Karpas-422 (cell line): ENCODE measurements around the gene CYBRD1. TPM values are rescaled to one million over a fixed set of nuclear protein-coding genes. Genes with fewer than 3 reads are reported as not detected.
"Not testable (repeated sequence)": the region's sequence is repeated elsewhere in the genome, so short reads cannot be mapped to it uniquely, and the experiment has no call there.

Source experiments
- DNase-seq: peaks from one replicate; pipeline ENCODE4 v3.0.0-alpha.2; 2015
- H2AFZ ChIP-seq: fragments of 200-600 bp; sonication (generic); 2 replicates; pipeline ENCODE4 v1.6.1; 2014; ENCODE audit warnings: antibody characterized with exemption, low read length, mixed read lengths
- H3K27ac ChIP-seq: fragments of 200-600 bp; sonication (generic); 2 replicates; pipeline ENCODE4 v1.5.1; 2014; ENCODE audit warnings: mild to moderate bottlenecking, low read length, moderate library complexity
- H3K27me3 ChIP-seq: fragments of 200-600 bp; sonication (generic); 2 replicates; pipeline ENCODE4 v1.6.1; 2014; ENCODE audit warnings: low read length, mixed read lengths
- H3K36me3 ChIP-seq: fragments of 200-600 bp; sonication (generic); 2 replicates; pipeline ENCODE4 v1.6.1; 2014; ENCODE audit warnings: low read length, mixed read lengths; ENCODE audit not compliant: insufficient read depth
- H3K4me1 ChIP-seq: fragments of 200-600 bp; sonication (generic); 2 replicates; pipeline ENCODE4 v1.6.1; 2014; ENCODE audit warnings: mild to moderate bottlenecking, low read length, mixed read lengths
- H3K4me2 ChIP-seq: fragments of 200-600 bp; sonication (generic); 2 replicates; pipeline ENCODE4 v1.6.1; 2014; ENCODE audit warnings: low read length, low read depth, mild to moderate bottlenecking; ENCODE audit not compliant: poor library complexity, severe bottlenecking
- H3K4me3 ChIP-seq: fragments of 200-600 bp; sonication (generic); 2 replicates; pipeline ENCODE4 v1.5.1; 2014; ENCODE audit warnings: mild to moderate bottlenecking, antibody characterized with exemption, low read length, mixed read lengths
- H3K79me2 ChIP-seq: fragments of 200-600 bp; sonication (generic); 2 replicates; pipeline ENCODE4 v1.6.1; 2014; ENCODE audit warnings: mild to moderate bottlenecking, low read length, mixed read lengths
- H3K9ac ChIP-seq: fragments of 200-600 bp; sonication (generic); 2 replicates; pipeline ENCODE4 v1.6.0; 2014; ENCODE audit warnings: low read length
- H3K9me2 ChIP-seq: fragments of 200-600 bp; sonication (generic), shearing (Covaris generic); replicated peaks from 2 replicates; pipeline ENCODE4 v1.6.0; 2014; ENCODE audit warnings: mild to moderate bottlenecking, low read length, moderate library complexity; ENCODE audit not compliant: insufficient read depth
- H3K9me3 ChIP-seq: fragments of 300-700, 200-600 bp; sonication (generic); 2 replicates; pipeline ENCODE4 v1.6.1; 2014; ENCODE audit warnings: low read length, mixed read lengths
- H4K20me1 ChIP-seq: fragments of 200-600 bp; sonication (generic); 2 replicates; pipeline ENCODE4 v1.6.1; 2014; ENCODE audit warnings: mild to moderate bottlenecking, antibody characterized with exemption, low read length, low read depth; ENCODE audit not compliant: insufficient read depth
- total RNA-seq: library from RNA; depleted of rRNA; stranded (reverse); fragments of >200 nt; shearing (Covaris generic); gene quantifications from 2 replicates; pipeline ENCODE4 v1.2.3, GENCODE V29; 2014; ENCODE audit warnings: low replicate concordance

CYBRD1 gene
- total RNA-seq, 1 experiment from 2014 or later, result not detected

DNA sequence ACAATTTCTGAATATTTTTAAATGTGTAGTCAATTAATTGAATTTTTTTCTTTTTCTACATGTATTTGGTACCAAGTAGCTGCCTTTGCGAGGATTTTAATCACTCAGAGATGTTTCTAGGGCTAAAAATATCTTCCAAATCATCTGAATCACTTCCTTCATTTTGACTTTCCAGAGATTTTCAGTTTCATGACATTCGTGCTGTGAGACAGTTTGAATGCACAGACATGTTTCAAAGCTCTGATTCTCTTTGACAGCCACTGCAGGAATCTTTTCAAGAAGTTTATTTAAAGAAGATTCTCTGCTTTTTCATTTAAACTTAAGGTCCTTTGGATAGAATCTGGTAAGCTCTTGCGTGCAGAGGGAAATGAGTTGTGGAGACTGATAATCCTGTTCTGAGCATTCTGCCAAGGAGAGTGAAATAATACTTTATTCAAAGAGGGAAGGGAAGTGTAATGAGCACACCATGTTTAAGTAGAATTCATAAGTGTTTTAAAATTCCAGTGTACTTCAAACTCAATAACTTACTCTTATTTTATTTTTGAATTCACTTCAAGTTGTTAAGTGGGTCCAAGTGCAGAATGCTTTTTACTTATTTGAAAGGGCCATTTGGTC lies 9.7 kb downstream of the CYBRD1 start:
- H3K4me1 ChIP-seq, result no peaks in the 10 kb centered on the region
- H3K79me2 ChIP-seq, result no peaks in the 10 kb centered on the region
- H3K27ac ChIP-seq, result no peak overlapping the region
- no peaks in the 10 kb centered on the region for H3K9me2 ChIP-seq
- no peaks in the 10 kb centered on the region for H3K36me3 ChIP-seq
- no peak overlapping the region for H3K9ac ChIP-seq
- no peak overlapping the region for H3K4me2 ChIP-seq
- no peak for DNase-seq
- H2AFZ ChIP-seq, result no peak overlapping the region
- peaks cover 3% of the 10 kb centered on the region for H3K9me3 ChIP-seq
- 0 out of 2 replicates have a peak, but pooled peaks cover 6% of the 10 kb centered on the region for H3K27me3 ChIP-seq
- no peaks in the 10 kb centered on the region for H4K20me1 ChIP-seq
- no peak overlapping the region for H3K4me3 ChIP-seq

DNA sequence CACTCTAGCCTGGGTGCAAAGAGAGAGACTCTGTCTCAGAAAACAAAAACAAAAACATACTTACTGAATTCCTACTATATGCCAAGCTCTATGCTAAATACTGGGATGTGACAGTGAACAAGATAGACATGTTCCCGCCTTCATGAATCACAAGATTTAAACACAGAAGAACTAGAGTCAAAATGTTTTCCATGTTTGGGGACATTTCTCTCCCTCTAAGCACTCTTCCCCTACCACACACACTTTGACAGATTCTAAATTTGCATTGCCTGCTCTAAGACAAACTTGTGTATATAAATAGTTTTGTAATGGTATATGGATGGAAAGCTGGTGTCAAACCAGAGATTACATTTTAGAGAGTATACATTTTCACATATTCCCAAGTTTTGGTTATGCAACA lies 11.1 kb downstream of the CYBRD1 start:
- Histone ChIP-seq H3K9ac (no peak overlapping the region), H3K9me3 (peaks cover 3% of the 10 kb centered on the region), H3K9me2 (no peaks in the 10 kb centered on the region), H3K79me2 (no peaks in the 10 kb centered on the region), H3K36me3 (no peaks in the 10 kb centered on the region), H4K20me1 (no peaks in the 10 kb centered on the region), H3K4me1 (no peaks in the 10 kb centered on the region), H2AFZ (no peak overlapping the region), H3K4me2 (no peak overlapping the region), H3K27me3 (0 out of 2 replicates have a peak, but pooled peaks cover 4% of the 10 kb centered on the region), H3K4me3 (no peak overlapping the region), H3K27ac (no peak overlapping the region)
- no peak for DNase-seq

GRCh38 chr2:171535528-171535927 lies 13.3 kb downstream of the CYBRD1 start:
- not testable (repeated sequence) for H3K9me3 ChIP-seq, H3K4me2 ChIP-seq, H3K79me2 ChIP-seq, H3K27me3 ChIP-seq, H4K20me1 ChIP-seq, H3K27ac ChIP-seq, H3K9ac ChIP-seq, H3K4me1 ChIP-seq, H2AFZ ChIP-seq, DNase-seq, H3K4me3 ChIP-seq, H3K9me2 ChIP-seq, H3K36me3 ChIP-seq

DNA sequence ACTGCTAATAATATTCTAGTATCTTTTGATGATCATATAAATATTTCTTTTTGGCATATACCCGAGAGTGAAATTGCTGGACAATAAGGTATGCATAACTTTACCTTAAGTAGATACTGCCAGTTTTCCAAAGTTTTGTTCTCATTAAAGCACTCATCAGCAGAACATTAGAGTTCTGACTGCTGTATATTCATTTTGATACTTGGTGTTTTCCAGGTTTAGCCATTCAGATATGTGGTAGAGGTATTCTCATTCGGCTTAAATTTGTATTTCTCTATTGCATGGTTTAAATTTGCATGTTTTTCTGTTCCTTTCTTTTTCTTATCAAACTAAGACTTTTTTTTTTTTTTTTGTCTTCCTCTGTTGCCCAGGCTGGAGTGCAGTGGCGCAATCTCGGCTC lies 18.2 kb downstream of the CYBRD1 start:
- H3K79me2 ChIP-seq, result no peaks in the 10 kb centered on the region
- no peaks in the 10 kb centered on the region for H3K9me2 ChIP-seq
- H3K4me1 ChIP-seq, result no peaks in the 10 kb centered on the region
- no peak overlapping the region for H2AFZ ChIP-seq
- H3K9ac ChIP-seq, result no peak overlapping the region
- no peak overlapping the region for H3K27ac ChIP-seq
- no peaks in the 10 kb centered on the region for H3K9me3 ChIP-seq
- no peak for DNase-seq
- no peaks in the 10 kb centered on the region for H3K27me3 ChIP-seq
- H4K20me1 ChIP-seq, result no peaks in the 10 kb centered on the region
- H3K4me3 ChIP-seq, result no peak overlapping the region
- H3K4me2 ChIP-seq, result no peak overlapping the region
- H3K36me3 ChIP-seq, result no peaks in the 10 kb centered on the region

GRCh38 chr2:171541202-171541887 lies 19.1 kb downstream of the CYBRD1 start:
- Histone ChIP-seq H3K4me1 (no peaks in the 10 kb centered on the region), H3K9ac (no peak overlapping the region), H3K4me3 (no peak overlapping the region), H4K20me1 (no peaks in the 10 kb centered on the region), H3K79me2 (no peaks in the 10 kb centered on the region), H3K4me2 (no peak overlapping the region), H3K36me3 (no peaks in the 10 kb centered on the region), H3K9me2 (no peaks in the 10 kb centered on the region), H2AFZ (no peak overlapping the region), H3K9me3 (no peaks in the 10 kb centered on the region), H3K27me3 (no peaks in the 10 kb centered on the region), H3K27ac (no peak overlapping the region)
- peak; percentile 80 for DNase-seq

DNA sequence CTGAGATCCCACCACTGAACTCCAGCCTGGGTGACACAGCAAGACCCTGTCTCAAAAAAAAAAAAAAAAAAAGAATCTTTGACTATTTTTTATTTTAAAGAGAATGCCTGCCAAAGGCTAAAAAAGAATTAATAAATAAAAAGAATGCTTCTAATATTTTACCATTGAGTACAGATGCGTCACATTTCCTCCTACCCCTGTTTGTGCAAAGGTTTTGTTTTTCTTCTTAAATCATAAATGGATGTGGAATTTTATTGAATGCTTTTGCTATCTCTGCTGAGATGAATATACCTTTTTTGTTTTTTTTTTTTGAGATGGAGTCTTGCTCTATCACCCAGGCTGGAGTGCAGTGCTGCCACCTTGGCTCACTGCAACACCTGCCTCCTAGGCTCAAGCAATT lies 22.8 kb downstream of the CYBRD1 start:
- no peak overlapping the region for H3K4me3 ChIP-seq
- DNase-seq, result no peak
- H3K27me3 ChIP-seq, result no peaks in the 10 kb centered on the region
- no peaks in the 10 kb centered on the region for H3K36me3 ChIP-seq
- no peaks in the 10 kb centered on the region for H3K79me2 ChIP-seq
- H3K4me2 ChIP-seq, result no peak overlapping the region
- no peaks in the 10 kb centered on the region for H4K20me1 ChIP-seq
- no peaks in the 10 kb centered on the region for H3K9me3 ChIP-seq
- no peak overlapping the region for H2AFZ ChIP-seq
- H3K27ac ChIP-seq, result no peak overlapping the region
- no peak overlapping the region for H3K9ac ChIP-seq
- no peaks in the 10 kb centered on the region for H3K9me2 ChIP-seq
- no peaks in the 10 kb centered on the region for H3K4me1 ChIP-seq

DNA sequence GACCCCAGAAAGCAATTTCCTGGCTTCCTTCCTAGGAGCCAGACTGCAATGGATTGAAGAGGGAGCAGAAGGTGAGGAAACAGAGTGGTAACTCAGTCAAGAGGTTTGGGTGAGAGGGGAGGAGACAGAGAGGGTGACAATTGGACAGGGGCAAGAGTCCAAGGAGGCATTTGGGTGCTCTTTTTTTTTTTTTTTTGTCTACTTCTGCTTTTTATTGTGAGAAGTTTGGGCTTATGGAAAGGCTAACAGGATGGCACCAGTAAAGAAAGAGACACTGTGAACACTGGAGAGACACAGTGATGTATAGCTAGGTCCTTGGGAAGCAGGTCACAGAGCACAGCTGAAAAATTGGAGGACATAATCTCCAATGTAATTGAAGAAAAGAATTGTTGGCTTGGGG lies 25.0 kb downstream of the CYBRD1 start:
- Histone ChIP-seq H3K27ac (no peak overlapping the region), H3K27me3 (no peaks in the 10 kb centered on the region), H4K20me1 (no peaks in the 10 kb centered on the region), H3K4me2 (no peak overlapping the region), H3K4me1 (no peaks in the 10 kb centered on the region), H3K36me3 (no peaks in the 10 kb centered on the region), H3K4me3 (no peak overlapping the region), H3K79me2 (no peaks in the 10 kb centered on the region), H3K9ac (no peak overlapping the region), H3K9me2 (no peaks in the 10 kb centered on the region), H3K9me3 (no peaks in the 10 kb centered on the region), H2AFZ (no peak overlapping the region)
- no peak for DNase-seq

- DNase-seq, result no peak
- H3K79me2 ChIP-seq, result no peaks in the 10 kb centered on the region
- no peak overlapping the region for H3K4me3 ChIP-seq
- no peak overlapping the region for H3K4me2 ChIP-seq
- no peak overlapping the region for H3K27ac ChIP-seq
- H3K9me2 ChIP-seq, result no peaks in the 10 kb centered on the region
- no peaks in the 10 kb centered on the region for H3K27me3 ChIP-seq
- no peaks in the 10 kb centered on the region for H3K36me3 ChIP-seq
- H4K20me1 ChIP-seq, result no peaks in the 10 kb centered on the region
- H3K9ac ChIP-seq, result no peak overlapping the region
- no peak overlapping the region for H2AFZ ChIP-seq
- no peaks in the 10 kb centered on the region for H3K4me1 ChIP-seq
- H3K9me3 ChIP-seq, result no peaks in the 10 kb centered on the region
These were observed 25.4 kb downstream of the CYBRD1 start for GRCh38 chr2:171547720-171548119.
